RPMI8226 (cell line): ENCODE results near the gene CACNB1.
A peak's percentile ranks its signal among the peaks of the same experiment; 100 is the strongest.

Experiments
- DNase-seq: peaks from one replicate; pipeline ENCODE4 v3.0.0-alpha.2; 2015

Gene CACNB1

DNA sequence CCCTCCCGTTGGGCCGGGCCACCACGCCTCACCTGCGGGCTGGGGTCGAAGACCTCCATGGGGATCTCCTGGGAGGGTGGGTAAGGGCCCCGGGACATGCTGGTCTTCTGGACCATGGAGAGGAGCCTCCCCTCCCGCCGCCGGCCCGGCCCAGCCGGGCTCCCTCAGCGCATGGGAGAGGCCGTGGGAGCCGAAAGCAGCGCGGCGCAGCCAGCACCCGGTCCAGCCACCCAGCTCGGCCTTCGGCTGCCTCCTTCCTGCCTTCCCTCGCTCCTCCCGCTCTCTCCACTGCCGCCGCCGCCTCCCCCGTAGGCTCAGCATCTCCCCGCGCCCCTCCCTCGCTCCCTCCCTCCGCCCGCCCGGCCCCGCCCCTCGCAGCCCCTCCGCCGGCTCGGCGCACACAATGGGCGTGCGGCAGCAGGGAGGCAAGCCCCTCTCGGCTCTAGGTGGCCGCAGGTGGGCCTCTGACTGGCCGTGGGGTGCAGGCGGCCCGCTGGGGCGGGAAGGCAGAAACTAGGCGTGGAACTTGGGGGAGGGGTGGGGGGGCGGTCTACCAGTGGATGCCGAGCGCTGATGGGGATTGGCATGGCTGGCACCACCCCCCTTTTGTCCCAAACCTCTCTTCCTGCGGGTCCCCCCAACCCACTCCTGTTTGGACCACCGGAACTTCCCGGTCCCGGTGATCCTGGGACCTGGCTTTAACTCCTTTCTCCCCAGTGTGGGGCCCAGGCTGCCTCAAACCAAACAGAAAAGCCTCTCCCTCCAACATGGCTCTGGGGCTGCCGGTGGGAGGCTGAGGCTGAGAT is at the start of gene CACNB1:
TSS of gene CACNB1 (minus strand) at position 290 of the 806 bp plus-strand sequence. CDS start at position 116, 174 bp downstream.
- peak; percentile 78 for DNase-seq

DNA sequence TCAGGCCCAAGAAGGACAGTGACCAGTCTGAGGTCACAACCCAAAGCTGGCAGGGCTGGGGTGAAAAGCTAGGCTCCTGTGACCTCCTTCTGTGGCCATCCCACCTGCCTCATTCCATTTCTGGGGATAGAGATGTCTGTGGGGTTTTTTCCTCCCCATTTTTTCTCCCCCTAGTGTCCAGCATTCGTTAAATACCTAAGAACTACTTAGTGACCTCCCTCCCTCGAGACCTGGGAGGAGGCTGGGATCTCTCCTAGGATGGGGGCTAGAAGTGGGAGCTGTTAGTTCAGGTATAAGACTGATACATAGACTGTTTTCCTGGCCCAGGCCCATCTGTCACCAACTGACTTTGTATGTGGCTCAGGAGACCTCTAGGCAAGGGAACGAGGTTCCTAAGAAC is 48.8 kb upstream of the CACNB1 start:
- DNase-seq, result no peak

DNA sequence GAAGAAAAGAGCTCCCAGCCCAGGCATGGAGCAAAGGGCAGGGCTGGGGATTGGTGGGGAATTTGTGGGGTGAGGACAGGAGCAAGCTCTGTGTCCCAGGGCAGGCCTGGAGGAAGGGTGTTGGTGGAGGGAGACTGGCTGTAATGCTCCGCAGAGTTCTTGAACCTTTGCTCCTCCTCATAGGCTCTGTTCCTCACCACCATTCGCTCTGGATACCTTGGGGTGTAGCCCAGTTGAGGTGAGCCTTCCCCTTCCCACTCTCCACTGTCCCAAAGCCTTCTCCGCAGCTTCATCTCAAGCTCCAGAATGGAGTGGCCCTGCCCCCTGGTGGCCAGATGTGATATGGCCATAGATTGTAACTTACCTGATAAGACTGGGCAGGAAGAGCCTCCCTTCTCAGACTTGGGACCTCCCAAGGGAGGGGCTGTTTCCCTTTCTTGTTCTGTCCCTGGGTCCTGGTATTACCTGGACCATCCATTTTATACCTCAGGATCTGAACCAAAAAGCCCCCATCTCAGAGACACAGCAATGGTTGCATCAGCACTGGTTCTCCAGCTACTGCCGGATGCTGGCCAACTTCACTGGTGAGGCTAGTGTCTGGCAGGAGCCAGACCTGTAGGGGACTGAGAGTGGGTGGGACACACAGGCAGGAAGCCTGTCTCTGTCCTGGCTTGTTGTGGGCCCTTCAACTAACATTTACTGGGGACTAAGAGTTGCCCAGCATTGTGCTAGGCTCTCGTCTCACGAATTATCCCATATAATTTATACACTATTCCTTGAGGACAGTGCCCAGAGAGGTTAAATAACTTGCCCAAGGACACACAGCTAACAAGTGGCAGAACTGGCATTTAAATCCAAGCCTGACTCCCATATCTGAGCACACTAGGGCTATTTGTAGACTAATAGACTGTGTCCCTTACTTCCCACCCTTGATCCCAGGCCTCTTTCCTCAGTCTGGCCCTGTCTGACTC is 47.4 kb upstream of the CACNB1 start:
- peak; percentile 85 for DNase-seq

DNA sequence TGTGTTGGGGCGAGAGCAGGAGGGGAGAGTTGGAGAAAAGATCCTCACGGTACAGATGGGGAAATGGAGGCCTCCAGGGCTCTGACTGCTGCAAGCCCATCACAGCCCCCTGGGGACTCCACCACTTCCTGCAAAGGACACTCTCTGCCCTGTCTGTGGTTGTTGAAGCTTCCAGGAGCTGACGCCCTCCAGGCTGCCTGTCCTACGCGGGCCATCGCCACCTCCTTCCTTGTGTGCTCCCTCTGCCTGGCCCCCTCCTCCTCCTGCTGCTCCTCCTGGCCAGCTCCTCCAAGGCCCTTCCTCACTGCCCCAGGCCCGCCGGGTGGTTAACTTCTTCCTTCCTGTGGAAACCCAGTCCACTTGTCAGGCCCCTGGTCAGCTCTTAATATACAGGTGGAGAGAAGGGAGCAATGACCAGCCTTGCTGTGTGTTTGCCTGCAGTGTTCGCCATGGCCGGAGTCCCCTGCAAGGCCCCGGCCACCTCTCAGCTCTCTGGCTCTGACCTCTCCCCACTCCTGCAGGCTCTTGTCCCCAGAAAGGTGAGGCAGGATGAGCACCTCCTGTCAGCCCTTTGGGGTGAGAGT is 46.6 kb upstream of the CACNB1 start:
- DNase-seq, result no peak

DNA sequence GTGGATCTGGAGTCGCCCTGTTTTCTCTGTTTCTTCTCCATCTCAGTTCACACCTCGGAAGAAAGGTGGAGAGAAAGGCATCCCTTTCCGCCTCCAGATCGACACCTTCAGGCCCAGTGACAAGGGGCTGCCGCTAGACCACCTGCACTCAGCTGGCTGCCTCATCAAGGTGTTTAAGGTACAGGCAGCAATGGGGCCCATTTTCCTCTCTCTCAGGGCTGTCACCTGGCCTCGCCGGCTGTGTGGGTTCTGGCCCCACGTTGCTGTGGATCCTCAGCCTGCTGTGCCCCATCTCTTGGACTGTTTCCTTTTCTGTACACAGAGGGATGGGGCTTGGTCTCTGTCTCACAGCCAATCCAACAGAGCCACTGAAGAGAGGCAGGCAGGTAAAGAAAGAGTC is 45.7 kb upstream of the CACNB1 start:
- DNase-seq, result no peak

DNA sequence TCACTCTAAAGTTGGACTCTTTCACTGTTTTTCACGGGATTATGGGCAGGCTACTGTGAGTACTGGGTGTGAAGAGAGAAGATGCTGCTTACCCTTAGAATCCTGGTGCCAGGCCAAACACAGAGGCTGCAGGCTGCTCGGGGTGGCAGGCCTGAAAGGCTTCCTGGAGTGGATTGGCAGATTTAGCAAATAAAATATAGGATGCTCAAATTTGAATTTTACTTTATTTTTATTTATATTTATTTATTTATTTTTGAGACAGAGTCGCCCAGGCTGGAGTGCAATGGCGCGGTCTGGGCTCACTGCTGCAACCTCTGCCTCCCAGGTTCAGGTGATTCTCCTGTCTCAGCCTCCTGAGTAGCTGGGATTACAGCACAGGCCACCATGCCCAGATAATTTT is 43.2 kb upstream of the CACNB1 start:
- no peak for DNase-seq

- DNase-seq, result peak; percentile 91
Measured at GRCh38 chr17:39239640-39240314, 42.3 kb upstream of the CACNB1 start.

GRCh38 chr17:39238311-39238972 is 41.0 kb upstream of the CACNB1 start:
- peak; percentile 90 for DNase-seq

DNA sequence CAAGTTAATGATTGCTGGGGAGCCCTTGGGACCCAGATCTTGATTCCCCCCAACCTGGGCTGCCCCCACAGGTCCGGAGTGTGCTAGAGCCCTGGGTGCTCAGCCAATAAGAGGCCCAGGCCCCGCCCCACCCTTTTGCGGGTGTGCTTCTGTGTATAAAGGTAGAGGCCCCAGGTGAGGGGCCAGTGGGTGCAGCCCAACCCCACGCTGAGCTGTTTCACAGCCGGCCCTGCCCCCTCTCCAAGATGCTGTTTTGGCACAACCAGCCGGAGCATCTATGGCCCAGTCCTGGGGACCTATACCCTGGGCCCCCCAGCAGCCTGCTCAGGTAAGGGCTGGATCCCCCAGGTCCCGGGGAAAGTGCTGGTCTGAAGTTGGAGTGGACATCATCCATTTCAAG is 40.1 kb upstream of the CACNB1 start:
- no peak for DNase-seq

DNA sequence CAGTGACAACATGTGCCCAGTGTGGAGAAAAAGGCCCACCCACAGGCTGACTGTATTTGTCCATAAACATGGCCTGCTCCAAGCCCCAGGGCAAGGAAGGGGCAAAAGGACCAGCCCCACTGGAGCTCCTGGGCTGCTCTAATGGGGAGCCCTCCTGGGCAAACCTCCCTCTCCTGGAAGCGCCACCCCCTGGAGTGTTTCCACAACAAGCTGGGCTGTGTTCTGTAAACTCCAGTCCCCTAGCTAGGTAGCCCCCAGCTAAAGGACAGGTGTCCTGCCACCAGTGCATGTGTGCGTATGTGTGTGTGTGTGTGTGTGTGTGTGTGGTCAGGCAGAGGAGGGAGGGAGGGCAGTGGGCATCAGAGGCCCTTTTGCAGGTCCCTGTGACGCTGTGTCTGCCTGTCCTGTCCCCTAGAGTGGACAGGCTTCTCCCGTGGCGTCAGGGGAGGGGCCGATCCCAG is 39.5 kb upstream of the CACNB1 start:
- no peak for DNase-seq

DNA sequence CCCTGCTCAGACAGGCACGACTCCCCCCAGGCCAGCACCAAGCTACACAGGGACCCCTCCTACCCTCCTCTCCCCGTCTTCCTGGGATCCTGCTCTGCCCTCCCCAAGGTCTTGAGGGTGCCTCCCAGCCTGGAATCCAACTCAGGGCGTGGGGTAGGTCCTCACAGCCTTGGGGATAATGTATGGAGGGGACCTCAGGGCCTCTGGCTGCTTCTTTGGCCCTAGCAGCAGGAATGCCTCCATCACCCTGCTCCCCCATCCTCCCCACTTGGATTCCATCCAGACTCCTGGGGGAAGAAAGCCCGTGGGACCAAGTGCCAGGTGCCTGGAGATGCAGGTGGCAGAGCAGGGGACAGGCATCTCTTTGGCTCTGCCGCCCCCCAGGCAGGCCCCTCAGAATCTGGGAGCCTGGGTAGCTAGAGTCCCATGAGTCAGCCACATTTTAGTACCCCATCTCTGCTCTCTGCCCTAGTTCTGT is 39.0 kb upstream of the CACNB1 start:
- DNase-seq, result no peak

GRCh38 chr17:39235555-39236449 is 38.3 kb upstream of the CACNB1 start:
- DNase-seq, result peak; percentile 82

DNA sequence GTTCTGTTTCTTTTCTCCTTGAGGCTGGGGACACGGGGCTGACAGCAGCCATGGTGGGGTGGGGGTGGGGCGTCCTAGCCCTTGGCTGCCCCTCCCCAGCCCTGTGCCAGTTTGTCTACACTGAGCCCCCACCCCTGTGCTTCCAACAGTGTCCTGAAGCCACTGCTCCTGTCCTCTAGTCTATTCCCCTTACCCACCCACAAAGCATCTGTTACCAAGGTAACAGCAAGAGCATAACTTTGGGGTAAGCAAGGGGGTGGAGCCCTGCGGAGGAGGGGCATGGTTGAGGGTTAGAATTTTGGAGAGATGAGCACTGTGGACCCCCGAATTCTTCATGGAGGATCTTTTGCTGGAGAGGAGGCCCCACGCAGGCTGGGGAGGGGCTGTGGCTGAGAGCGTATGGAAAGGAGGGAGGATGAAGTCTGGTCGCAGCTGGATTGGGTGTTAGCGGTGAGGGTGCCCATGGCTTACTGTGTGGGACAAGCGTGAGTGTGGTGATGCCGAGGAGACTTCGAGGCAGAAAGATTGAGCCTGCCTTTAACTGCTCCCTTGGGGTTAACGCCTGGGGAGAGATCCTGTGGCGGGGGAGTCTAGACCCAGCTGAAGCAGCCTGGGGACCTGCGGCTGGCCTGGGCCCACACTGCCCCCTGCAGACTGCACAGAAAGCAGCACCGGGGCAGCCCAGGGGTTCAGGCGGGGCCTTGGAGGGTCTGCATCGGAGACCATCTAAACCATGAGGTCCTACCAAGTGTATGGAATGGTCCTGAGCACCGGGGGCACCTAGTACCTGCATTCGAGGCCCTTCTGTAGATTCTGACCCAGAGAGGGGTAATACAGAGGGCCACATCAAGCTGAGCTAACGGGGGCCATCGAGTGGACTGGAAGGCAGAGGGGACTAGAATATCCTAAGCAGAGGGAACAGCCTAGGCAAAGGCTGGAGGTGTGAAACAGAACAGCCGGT is 34.4 kb upstream of the CACNB1 start:
- DNase-seq, result peak; percentile 39

DNA sequence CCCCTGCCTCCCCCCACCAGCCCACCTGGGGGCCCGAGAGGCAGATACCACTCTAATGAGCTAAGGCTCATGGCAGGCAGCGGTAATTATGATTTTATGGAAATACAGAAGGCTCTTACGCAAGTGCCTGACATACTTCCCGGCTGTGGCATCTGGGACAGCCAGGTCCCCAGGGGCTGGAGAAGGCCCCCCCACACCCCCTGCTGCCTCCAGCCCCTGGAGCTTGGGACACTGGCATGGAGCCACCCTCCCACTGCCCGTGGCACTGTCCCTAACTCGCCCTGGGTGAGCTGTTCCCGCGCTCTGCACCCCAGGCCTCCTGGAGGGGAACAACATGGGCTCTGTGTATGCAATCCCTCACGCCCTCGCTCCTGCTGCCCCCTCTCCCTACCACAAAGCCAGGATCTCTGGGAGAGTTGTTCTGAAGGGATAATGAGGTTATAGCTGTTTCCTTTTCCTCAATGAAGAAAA is 33.7 kb upstream of the CACNB1 start:
- DNase-seq, result no peak

DNA sequence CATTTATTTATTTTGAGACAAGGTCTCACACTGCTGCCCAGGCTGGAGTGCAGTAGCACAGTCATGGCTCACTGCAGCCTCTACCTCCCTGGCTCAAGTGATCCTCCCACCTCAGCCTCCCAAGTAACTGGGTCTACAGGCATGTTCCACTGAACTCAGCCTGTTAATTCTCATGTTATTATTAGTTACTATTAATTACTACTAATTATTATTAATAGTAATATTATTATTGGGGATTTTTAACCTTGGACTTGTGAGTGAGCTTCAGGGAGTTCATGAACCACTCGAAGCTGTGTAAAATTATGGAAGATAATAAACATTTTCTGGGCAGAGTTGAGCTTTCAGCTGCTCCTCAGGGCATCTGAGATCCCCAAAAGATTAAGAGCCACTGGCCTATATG is 32.9 kb upstream of the CACNB1 start:
- DNase-seq, result no peak

DNA sequence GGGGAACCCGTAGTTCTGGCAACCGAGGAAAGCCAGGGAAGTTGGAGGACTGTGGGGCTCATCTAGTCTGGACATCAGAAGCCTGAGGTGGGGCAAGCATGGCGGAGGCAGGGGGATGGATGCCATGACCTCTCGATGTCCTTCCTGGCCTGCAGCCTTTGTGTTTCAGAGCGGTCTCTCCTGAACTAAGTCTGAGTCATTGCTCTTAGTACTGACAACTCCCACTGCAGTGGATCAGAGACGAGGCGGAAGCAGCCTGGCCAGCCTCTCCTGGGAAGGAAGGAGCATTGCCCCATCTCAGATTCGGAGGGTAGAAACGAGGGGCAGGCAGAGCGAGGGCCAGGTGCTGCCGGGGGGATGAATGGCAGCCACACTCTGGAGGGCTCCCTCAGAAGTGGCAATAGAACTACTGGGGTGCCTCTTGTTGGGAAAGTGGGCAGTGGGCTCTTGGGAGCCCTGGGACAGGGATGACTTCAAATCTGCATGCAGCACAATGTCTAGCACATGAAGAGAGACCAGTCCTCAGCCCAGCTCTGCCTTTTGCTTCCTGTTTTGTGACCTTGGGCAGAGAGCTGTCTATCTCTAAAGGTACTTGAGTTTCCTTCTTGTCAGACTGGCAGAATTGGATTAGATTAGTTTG is 31.9 kb upstream of the CACNB1 start:
- no peak for DNase-seq

DNA sequence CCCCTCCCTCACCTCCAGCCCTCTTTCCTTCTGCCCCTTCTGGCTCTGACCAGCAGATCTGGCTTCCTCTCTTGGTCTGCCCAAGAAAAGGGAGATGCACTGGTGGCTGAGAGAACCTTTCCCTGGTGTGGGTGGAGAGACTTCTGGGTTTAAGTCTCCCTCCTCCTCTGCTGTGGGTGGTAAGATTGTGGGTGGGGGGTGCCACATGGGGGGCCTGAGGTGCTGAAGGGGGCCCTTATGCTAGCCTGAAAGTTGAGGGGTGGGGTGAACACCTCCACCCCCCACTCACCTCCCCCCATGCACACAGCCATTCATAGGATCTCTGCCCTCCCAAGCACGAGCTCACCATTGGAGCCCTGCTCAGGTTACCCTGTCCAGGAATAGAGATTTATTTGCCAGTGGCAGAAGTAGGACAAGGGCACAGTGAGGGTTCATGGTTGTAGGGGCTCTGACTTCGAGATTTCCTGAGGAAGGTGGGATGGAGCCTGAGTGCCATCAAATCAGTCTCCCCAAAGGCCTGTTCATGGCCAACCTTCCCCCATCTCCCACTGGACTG is 30.0 kb upstream of the CACNB1 start:
- no peak for DNase-seq

DNA sequence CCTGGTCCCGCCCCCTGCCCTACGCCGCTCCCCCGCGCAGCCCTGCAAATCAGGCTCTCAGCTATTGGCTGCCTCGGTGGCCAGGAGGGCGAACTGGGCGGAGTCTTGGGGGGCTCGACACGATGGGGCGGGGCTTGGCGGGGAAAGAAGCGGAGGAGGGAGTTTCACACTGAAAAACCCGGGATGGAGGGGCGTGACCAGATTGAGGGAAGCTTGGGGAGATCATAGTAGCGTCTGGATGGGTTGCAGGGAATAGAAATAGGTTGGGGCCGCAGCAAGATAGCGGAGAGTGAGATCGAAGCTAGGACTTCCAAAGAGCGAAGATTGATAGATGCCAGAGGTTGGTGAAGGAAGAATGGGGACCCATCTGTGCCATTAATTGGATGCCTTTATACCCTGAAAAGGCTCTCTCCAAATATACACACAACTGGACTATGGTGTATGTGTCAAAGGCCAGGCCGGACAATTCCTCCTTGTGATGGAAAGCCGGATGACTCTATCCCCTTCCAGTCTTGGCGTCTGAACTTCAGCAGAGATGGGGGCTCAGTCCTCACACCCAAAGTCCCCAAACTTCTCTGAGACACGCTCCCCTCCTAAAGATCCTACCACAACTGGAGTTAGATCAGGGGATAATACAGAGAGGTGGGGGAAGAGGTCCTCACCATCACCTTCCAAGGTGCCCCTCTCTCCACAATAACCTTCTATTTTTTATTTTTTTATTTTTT is 28.7 kb upstream of the CACNB1 start:
- DNase-seq, result no peak
